ENCODE measurements around the gene STXBP2.

DNA sequence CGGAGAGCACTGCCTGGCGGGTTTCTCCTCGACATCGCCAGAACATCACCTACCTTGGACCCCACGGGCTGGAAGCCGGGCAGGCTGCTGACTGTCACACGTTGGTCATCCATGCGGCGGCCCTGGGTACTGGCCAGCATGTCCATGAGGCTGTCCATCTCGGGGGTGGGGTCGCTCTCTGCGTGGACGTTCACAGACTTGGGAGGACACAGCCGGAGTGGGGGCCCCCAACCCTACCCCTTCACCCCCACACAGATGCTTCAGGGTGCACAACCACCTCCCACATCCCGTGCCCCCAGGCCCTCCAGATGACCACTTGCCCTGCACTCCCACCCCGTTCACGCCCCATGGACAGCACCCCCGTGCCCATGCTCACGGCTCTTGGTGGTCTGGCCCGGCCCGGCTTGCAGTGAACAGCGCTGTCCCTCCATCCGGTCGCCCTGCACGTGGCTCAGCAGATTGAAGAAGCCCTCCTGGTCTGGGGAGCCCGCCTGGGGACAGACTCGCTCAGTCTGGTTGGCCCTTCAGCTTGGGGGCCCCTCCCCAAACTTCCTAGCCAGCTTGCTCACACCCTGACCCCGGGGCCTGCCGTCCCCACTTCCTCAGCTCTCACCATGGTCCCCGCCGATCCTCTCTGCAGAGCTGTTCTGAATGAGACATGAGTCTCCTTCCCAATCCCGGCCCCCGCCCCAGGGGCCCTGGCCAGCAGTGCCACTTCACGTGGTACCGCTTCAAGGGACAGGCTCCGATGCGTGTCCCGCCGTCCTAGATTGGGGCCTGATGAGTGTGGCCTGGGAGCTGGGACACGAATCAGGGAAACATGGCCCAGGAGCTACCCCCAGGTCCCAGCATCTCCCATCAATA lies 4.3 kb upstream of the STXBP2 start:
- TF ChIP-seq, protein P1, sequence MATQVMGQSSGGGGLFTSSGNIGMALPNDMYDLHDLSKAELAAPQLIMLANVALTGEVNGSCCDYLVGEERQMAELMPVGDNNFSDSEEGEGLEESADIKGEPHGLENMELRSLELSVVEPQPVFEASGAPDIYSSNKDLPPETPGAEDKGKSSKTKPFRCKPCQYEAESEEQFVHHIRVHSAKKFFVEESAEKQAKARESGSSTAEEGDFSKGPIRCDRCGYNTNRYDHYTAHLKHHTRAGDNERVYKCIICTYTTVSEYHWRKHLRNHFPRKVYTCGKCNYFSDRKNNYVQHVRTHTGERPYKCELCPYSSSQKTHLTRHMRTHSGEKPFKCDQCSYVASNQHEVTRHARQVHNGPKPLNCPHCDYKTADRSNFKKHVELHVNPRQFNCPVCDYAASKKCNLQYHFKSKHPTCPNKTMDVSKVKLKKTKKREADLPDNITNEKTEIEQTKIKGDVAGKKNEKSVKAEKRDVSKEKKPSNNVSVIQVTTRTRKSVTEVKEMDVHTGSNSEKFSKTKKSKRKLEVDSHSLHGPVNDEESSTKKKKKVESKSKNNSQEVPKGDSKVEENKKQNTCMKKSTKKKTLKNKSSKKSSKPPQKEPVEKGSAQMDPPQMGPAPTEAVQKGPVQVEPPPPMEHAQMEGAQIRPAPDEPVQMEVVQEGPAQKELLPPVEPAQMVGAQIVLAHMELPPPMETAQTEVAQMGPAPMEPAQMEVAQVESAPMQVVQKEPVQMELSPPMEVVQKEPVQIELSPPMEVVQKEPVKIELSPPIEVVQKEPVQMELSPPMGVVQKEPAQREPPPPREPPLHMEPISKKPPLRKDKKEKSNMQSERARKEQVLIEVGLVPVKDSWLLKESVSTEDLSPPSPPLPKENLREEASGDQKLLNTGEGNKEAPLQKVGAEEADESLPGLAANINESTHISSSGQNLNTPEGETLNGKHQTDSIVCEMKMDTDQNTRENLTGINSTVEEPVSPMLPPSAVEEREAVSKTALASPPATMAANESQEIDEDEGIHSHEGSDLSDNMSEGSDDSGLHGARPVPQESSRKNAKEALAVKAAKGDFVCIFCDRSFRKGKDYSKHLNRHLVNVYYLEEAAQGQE (IDR thresholded peaks at IDR 0.05) = no peak
- no peak for TF ChIP-seq TAF1 (conservative IDR thresholded peaks at IDR 0.05)
- no peak for TF ChIP-seq YY1 (IDR thresholded peaks at IDR 0.05)
- TF ChIP-seq, protein P2, sequence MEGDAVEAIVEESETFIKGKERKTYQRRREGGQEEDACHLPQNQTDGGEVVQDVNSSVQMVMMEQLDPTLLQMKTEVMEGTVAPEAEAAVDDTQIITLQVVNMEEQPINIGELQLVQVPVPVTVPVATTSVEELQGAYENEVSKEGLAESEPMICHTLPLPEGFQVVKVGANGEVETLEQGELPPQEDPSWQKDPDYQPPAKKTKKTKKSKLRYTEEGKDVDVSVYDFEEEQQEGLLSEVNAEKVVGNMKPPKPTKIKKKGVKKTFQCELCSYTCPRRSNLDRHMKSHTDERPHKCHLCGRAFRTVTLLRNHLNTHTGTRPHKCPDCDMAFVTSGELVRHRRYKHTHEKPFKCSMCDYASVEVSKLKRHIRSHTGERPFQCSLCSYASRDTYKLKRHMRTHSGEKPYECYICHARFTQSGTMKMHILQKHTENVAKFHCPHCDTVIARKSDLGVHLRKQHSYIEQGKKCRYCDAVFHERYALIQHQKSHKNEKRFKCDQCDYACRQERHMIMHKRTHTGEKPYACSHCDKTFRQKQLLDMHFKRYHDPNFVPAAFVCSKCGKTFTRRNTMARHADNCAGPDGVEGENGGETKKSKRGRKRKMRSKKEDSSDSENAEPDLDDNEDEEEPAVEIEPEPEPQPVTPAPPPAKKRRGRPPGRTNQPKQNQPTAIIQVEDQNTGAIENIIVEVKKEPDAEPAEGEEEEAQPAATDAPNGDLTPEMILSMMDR (IDR thresholded peaks at IDR 0.05; ENCODE audit: low read depth, low read length, missing input control) = no peak
- TF ChIP-seq EGR1 (IDR thresholded peaks at IDR 0.05; ENCODE audit: low read depth in 2 of 2) = no peak
